Loucy (cell line): ENCODE results near the gene ATF7.

ENCODE experiments used
- EZH2phosphoT487 ChIP-seq: fragments of 200-600 bp; IDR thresholded peaks from 2 replicates; pipeline ENCODE4 v1.6.1; 2018; ENCODE audit warnings: antibody characterized with exemption, mild to moderate bottlenecking, moderate library complexity, borderline replicate concordance
- TF ChIP-seq, protein P1 (sequence below): fragments of 200-600 bp; sonication (generic); conservative IDR thresholded peaks from 2 replicates; pipeline ENCODE4 v1.5.1; 2014; ENCODE audit warnings: mild to moderate bottlenecking, antibody characterized with exemption, low read length

GRCh38 chr12:53459097-53459496, 167.1 kb downstream of the ATF7 start:
- TF ChIP-seq, protein P1, sequence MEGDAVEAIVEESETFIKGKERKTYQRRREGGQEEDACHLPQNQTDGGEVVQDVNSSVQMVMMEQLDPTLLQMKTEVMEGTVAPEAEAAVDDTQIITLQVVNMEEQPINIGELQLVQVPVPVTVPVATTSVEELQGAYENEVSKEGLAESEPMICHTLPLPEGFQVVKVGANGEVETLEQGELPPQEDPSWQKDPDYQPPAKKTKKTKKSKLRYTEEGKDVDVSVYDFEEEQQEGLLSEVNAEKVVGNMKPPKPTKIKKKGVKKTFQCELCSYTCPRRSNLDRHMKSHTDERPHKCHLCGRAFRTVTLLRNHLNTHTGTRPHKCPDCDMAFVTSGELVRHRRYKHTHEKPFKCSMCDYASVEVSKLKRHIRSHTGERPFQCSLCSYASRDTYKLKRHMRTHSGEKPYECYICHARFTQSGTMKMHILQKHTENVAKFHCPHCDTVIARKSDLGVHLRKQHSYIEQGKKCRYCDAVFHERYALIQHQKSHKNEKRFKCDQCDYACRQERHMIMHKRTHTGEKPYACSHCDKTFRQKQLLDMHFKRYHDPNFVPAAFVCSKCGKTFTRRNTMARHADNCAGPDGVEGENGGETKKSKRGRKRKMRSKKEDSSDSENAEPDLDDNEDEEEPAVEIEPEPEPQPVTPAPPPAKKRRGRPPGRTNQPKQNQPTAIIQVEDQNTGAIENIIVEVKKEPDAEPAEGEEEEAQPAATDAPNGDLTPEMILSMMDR: no peak
- TF ChIP-seq EZH2phosphoT487: no peak
